ENCODE data around the gene MEDAG.

Gene MEDAG

GRCh38 chr13:30873499-30873898 lies 32.6 kb upstream of the MEDAG start:
- no peak for DNase-seq

- DNase-seq, result no peak
Measured at GRCh38 chr13:30874111-30874510, 32.0 kb upstream of the MEDAG start.

DNA sequence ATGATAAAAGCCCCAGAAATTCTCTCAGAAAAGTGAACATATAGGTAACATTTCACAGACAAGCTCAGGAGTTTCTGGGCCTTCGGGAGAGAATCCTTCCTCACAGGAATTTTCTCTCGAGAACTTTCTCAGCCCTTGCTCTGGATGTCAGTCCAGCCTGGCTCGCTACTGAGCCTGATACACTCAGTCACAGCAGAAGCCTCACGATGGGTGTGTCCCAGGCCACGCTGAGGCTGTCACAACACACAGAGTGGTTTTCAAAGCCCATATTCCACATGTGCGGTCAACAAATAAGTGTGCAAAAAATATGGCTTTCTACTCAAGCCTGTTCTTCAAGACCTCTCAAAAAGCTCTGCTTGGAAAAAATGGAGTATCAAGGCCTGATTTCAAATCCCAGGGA lies 31.5 kb upstream of the MEDAG start:
- DNase-seq, result no peak

- no peak for DNase-seq
Measured at GRCh38 chr13:30877335-30877734, 28.7 kb upstream of the MEDAG start.

GRCh38 chr13:30880151-30880855 lies 25.8 kb upstream of the MEDAG start:
- no peak for DNase-seq

GRCh38 chr13:30880856-30881155 lies 25.3 kb upstream of the MEDAG start:
- no peak for DNase-seq

DNA sequence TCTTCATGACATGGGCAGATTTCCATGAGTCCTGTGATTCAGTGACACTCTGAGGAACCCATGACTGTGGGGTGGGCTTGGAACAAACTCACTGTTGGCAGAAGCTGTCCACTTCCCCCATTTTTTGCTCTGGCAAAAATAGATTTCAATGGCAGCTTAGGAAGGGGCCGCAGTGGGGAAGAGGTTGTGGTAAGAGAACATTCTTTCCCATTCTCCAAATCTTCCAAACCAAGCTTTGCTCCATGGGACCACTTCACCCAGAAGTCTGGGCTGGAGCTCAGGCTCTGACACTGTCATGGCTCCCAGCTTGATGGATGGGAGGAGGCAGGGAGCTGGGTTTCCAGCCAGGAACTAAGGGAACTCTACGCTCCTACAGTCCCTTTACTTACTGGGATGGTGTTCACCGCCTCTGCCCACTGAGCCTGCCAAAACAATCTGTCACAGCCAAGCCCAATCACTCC lies 24.9 kb upstream of the MEDAG start:
- DNase-seq, result no peak

DNA sequence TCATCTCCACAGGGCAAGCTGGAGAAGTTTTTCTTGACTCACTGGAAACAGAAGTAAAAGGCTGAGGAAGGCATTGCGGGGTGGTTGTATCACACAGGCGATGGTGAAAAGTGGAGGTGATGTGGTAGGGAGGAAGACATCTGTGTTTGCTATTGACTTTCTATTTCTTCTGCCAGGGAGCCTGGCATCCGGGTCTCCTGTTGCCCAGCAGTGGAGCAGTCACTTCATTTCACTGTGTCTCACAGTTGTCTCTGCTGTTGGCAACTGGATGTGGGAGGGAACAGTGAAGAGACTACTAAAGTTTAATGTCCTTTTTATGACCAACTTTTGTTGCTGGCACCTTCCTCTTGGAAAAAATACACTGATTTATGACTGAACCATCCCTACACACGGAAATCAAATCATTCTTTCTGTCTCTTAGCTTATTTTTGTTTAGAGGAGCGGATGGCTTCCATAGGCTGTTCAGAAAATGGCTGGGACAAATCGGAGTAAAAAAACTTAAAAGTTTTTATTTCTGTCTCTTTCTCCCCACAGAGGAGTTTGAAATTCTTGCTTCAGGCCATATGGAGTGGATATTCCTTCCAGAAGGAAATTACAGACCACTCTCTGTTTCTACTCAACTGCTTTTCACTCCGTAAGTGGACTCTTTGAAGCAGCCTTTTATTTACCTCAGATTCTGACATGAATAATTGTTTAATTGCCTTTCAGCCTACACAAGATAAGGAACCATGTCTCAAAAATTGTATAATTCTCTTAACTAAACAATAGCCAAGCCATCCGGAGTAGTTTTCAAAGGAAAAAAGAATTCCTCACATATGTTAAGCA lies 23.8 kb upstream of the MEDAG start:
- no peak for DNase-seq

GRCh38 chr13:30882996-30883766 lies 22.9 kb upstream of the MEDAG start:
- no peak for DNase-seq

DNA sequence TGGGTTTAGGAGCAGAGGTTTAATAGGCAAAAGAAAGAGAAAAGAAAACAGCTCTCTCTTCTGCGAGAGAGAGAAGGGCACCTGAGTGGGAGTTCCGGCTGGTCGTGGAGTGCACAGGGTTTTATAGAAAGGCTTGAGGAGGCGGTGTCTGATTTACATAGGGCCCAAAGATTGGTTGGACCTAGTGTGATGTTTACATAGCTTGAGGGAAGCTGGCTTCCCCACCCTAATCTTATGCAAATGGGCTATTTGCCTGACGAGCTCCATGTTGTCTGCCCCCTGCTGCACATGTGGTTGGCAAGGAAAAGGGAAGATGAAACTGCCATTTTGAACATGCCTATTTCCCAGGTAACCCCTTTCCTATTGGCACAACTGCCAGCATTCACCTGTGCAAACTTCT lies 21.5 kb upstream of the MEDAG start:
- DNase-seq, result no peak

DNA sequence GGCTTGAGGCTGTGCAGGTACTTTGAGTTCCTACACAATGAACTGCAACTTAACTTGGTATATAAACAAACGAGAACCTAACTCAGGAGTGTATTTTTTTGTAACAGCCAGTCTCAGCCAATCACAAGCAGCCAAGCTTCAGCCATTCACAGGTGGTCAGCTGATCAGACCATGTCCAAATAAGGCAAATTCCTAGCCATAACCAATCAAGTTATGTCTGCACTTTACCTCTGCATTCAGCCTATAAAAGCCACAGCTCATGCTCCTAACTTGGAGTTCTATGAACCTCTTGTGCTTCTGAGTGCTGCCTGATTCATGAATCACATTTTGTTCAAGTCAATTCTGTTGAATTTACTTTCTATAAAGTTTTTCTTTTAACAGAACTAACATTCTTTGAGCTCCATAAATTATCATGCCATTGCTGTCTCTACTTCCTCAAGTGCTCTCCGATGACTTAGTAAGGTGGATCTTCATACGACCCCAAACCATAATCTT lies 16.8 kb upstream of the MEDAG start:
- no peak for DNase-seq

GRCh38 chr13:30892966-30893365 lies 13.1 kb upstream of the MEDAG start:
- no peak for DNase-seq

DNA sequence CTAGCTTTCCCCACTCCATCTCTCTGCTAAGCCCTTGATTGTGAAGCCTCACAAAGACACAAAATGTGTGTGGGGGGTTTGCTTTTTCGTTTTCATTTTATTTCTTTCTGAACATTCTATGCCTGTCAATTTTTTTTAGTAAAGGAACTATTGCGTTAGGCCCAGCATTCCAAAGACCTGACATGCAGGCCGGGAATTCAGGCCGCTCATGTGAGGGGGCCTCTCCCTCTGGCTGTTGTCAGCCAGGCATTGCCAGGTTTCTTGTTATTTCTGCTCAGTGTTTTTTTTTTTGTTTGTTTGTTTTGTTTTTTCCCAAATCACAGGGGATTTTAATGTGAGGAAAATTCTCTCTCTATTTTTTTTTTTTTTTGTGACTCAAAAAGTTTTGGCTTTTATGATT lies 10.3 kb upstream of the MEDAG start:
- no peak for DNase-seq

DNA sequence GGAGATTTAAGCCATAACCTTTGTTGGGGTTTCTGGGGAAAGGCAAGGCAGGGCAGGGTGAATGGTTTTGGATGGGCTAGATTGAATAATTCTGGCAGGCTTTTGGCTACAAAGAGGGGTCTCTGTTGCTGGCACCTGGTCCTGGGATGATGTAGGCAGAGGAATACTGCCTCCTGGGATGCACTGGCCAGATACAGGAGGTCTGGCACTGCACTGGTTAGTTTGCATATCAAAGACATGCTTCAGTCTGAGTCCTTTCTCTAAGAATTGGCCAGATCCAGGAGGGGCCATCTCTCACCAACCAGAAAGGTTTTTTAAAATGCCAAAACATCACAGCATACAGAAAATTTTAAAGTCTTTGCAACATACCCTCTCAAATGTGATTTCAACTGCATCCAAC lies 8.0 kb upstream of the MEDAG start:
- no peak for DNase-seq

GRCh38 chr13:30898678-30899241 lies 7.3 kb upstream of the MEDAG start:
- no peak for DNase-seq

DNA sequence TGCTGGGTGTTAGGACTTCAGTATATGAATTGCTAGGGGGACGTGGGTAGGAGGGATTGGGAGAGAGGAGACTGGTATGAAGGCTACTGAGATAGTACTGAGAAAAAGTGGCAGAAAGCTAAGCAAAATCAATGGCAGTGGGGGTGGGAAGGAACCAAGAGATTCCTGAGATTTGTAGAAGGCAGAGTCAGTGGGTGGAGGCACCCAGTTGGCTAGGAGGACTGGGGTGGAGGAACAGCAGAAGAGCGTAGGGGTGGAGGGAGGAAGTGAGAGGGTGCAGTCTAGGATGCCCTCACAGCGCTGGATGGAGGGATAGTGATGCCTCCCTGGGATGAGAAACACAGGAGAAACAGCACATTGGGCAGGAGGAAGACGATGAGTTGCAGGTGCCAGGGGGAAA lies 5.6 kb upstream of the MEDAG start:
- no peak for DNase-seq

GRCh38 chr13:30900952-30901749 lies 4.9 kb upstream of the MEDAG start:
- no peak for DNase-seq

DNA sequence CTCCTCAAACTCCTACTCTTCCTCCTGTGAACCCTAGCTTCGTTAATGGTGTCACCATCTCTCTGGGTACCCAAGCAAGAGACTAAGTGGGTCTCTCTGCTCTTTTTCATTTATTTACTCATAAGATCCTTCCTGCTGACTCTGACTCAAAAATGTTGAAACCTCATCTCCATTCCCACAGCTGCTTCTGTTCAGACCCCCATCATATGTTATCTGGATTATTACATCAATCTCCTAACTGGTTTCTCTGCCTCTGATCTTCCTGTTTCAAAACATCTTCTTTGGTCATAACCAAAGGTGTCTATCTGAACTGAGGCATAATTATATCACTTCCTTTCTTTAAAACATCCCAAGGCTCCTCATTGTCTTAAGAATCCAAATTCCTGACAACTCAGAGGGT lies 2.0 kb upstream of the MEDAG start:
- no peak for DNase-seq

DNA sequence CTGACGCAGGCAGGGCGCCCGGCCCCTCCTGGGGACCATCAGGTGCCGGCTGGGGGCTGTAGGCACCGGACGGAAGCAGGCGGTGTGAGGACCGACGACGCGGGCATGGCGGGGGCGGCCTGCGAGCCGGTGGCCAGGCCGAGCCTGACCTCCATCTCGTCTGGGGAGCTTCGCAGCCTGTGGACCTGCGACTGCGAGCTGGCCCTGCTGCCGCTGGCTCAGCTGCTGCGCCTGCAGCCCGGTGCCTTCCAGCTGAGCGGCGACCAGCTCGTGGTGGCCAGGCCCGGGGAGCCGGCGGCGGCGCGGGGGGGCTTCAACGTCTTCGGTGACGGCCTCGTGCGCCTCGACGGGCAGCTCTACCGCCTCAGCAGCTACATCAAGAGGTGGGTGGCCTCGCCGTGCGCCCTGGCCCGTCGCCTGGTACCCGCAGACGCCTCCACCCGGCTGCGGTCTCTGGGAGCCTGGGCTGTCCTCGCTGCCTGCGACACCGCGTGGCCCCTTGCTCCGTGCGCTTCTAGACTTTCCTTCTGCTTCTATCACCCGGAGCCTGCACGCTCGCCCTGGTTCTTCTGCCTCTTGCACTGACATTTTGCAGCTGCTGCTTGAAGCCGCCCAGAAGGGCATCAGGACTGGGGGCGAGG lies 460 bp downstream of the MEDAG start:
- no peak for DNase-seq

- DNase-seq, result no peak
Measured at GRCh38 chr13:30907121-30907861, 1.2 kb downstream of the MEDAG start.

DNA sequence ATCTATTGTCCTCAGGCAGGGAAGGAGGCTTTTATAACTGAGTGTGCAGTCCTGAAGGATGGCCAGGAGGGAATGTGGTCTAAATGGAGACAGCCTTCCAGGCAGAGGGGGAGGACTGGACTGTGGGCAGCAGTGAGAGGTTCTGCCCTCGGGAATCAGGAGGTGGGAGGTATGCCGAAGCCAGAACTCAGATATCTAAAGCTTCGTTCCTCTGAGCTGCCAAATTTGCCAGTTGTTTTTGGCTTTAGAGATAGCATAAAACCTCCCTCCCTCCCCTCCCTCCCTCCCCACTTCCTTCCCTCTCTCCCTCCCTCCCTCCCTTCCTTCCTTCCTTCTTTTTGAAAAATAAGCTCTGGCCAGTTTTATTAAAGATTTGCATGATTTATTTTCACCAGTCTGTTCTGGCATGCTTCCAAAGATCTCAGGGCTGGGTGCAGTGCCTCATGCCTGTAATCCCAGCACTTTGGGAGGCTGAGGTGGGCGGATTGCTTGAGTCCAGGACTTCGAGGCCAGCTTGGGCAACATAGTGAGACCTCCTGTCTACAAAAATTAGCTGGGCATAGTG lies 2.4 kb downstream of the MEDAG start:
- DNase-seq, result no peak
